Measurements from ENCODE around the gene IGSF3. TPM values are rescaled to one million over a fixed set of nuclear protein-coding genes. Genes with fewer than 3 reads are reported as not detected.
"Not testable (repeated sequence)": the region's sequence is repeated elsewhere in the genome, so short reads cannot be mapped to it uniquely, and the experiment has no call there.

The IGSF3 gene
- total RNA-seq, 2 experiments from 2014 or later = 3.8 to 4.1 TPM

DNA sequence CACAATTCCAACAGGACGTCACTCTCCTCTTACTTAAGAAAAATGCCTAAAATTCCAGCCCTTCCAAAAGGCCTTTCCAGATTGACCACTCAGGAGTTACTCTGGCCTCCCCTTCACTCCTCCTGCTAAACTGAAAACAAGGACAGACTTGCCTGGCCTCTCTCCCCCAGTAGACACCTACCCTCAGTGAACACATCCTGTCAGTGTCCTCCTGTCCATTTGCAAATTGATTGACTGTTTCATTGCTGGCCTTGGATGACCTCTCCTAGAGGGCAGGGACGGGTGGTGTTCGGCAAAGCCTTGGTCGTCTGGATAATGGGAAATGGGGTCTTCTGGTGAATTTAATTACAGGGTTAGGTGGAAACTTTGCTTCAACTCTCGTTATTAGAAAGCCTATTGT lies 8.9 kb downstream of the IGSF3 start:
- H3K4me1 Mint-ChIP-seq; intact Hi-C loops (cut with DNase I, micrococcal nuclease); ATAC-seq; POLR2A ChIA-PET; CTCF ChIA-PET; DNase-seq; H3K36me3 Mint-ChIP-seq (ENCODE audit: low read depth); H3K4me3 Mint-ChIP-seq; H3K27me3 Mint-ChIP-seq; H3K27ac Mint-ChIP-seq; H3K9me3 Mint-ChIP-seq (ENCODE audit: low read depth): not testable (repeated sequence)

DNA sequence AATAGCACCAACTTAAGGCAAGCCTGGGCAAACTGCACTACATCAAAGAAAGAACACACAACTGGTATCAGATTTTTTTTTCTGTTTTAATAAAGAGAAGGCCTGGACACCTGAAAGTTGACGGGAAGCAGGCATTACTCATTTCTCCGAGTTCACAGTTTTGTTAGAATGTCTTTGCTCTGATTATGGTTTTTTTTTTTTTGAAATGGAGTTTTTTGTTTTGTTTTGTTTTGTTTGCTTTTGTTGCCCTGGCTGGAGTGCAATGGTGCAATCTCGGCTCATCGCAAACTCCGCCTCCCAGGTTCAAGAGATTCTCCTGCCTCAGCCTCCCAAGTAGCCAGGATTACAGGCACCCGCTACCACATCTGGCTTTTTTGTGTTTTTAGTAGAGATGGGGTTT lies 9.7 kb downstream of the IGSF3 start:
- H3K9me3 Mint-ChIP-seq (ENCODE audit: low read depth); H3K27ac Mint-ChIP-seq; H3K27me3 Mint-ChIP-seq; H3K4me1 Mint-ChIP-seq; POLR2A ChIA-PET; CTCF ChIA-PET; H3K4me3 Mint-ChIP-seq; ATAC-seq; H3K36me3 Mint-ChIP-seq (ENCODE audit: low read depth); intact Hi-C loops (cut with DNase I, micrococcal nuclease); DNase-seq: not testable (repeated sequence)

DNA sequence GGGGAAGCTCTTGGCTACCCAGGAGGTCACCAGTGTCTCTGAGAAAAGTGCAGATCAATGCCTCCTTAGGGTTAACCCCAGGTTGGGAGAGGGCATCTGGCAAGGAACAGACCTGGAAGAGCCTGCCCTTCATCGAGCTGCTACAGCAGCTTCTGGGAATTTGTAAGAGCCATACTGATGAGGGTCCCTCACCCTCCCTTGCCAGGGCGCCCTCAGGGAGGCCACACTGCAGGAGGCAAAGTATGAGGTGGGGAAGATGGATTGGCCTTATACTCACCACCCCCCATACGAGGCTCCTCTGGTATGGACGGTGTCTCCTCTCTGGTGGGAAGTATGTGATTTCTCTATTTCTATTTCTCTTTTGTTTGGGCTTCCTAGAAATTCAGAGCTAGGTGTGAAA lies 13.2 kb downstream of the IGSF3 start:
- Mint-ChIP-seq H3K4me3 (no peak overlapping the region), H3K27ac (no peak overlapping the region), H3K4me1 (no peaks in the 10 kb centered on the region), H3K9me3 (ENCODE audit: low read depth) (no peaks in the 10 kb centered on the region), H3K36me3 (ENCODE audit: low read depth) (no peaks in the 10 kb centered on the region), H3K27me3 (peaks cover 5% of the 10 kb centered on the region)
- POLR2A ChIA-PET = no interaction called here
- DNase-seq (no peak), ATAC-seq (no peak)
- CTCF ChIA-PET = no interaction called here
- intact Hi-C loops (cut with DNase I, micrococcal nuclease) = no loop called here

GRCh38 chr1:116652598-116652997 lies 14.9 kb downstream of the IGSF3 start:
- ATAC-seq; H3K27ac Mint-ChIP-seq; H3K4me1 Mint-ChIP-seq; H3K9me3 Mint-ChIP-seq (ENCODE audit: low read depth); H3K27me3 Mint-ChIP-seq; POLR2A ChIA-PET; H3K36me3 Mint-ChIP-seq (ENCODE audit: low read depth); H3K4me3 Mint-ChIP-seq; intact Hi-C loops (cut with DNase I, micrococcal nuclease); DNase-seq: not testable (repeated sequence)
- CTCF ChIA-PET = interaction anchor here (0.9 kb wide), 1 partner anchor 19 kb away, joined by 3 read pairs; no protein-coding TSS in a partner anchor

DNA sequence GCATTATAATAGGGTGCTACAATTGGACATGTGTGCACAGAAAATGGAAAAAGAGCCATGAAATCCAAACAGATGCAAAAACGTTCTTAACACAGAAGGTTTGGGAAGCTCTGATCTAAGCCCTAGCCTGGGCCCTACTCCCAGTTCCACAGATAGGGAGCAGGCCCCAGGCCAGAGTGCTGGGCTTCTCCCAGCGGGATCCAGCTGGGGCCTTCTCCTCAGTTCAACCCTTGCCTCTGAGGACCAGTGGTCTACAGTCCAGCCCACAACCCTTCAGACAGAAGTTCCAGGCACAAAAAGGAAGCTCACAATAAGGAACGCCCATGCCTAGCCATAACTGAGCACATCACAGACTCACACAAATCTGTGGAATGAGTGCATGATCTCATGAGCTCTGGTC lies 16.8 kb downstream of the IGSF3 start:
- H3K36me3 Mint-ChIP-seq (ENCODE audit: low read depth); intact Hi-C loops (cut with DNase I, micrococcal nuclease); ATAC-seq; H3K27me3 Mint-ChIP-seq; H3K4me3 Mint-ChIP-seq; H3K4me1 Mint-ChIP-seq; POLR2A ChIA-PET; H3K27ac Mint-ChIP-seq; DNase-seq; H3K9me3 Mint-ChIP-seq (ENCODE audit: low read depth): not testable (repeated sequence)
- CTCF ChIA-PET = interaction anchor here (1.8 kb wide), 1 partner anchor 10 kb away, joined by 4 read pairs; no protein-coding TSS in a partner anchor

- H3K27ac Mint-ChIP-seq; H3K9me3 Mint-ChIP-seq (ENCODE audit: low read depth); intact Hi-C loops (cut with DNase I, micrococcal nuclease); POLR2A ChIA-PET; CTCF ChIA-PET; H3K36me3 Mint-ChIP-seq (ENCODE audit: low read depth); H3K27me3 Mint-ChIP-seq; ATAC-seq; DNase-seq; H3K4me1 Mint-ChIP-seq; H3K4me3 Mint-ChIP-seq: not testable (repeated sequence)
Observed at GRCh38 chr1:116649041-116649440, 18.5 kb downstream of the IGSF3 start.

DNA sequence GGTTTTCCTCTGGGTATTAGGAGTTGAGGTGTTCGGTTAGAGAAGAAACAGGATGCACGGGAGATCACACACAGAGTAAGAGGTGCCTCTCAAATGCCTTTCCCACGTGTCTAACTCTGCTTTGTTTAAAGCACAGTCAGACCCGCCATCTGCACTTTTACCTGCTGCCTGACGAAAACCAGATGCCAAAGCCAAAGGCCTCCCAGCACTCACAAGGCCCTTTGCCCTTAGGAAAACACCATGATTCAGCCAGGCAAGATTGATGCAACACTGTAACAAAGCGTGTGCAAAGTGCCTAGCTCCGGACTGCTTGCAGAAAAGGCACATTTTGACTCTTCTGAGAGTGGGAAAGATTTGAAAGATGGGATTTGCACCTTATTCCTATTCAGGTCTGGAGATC lies 19.2 kb downstream of the IGSF3 start:
- POLR2A ChIA-PET; H3K27ac Mint-ChIP-seq; H3K4me3 Mint-ChIP-seq; H3K27me3 Mint-ChIP-seq; ATAC-seq; H3K4me1 Mint-ChIP-seq; CTCF ChIA-PET; H3K9me3 Mint-ChIP-seq (ENCODE audit: low read depth); intact Hi-C loops (cut with DNase I, micrococcal nuclease); DNase-seq; H3K36me3 Mint-ChIP-seq (ENCODE audit: low read depth): not testable (repeated sequence)

- CTCF ChIA-PET; H3K27me3 Mint-ChIP-seq; DNase-seq; H3K4me1 Mint-ChIP-seq; POLR2A ChIA-PET; ATAC-seq; H3K27ac Mint-ChIP-seq; H3K36me3 Mint-ChIP-seq (ENCODE audit: low read depth); H3K4me3 Mint-ChIP-seq; H3K9me3 Mint-ChIP-seq (ENCODE audit: low read depth); intact Hi-C loops (cut with DNase I, micrococcal nuclease): not testable (repeated sequence)
Observed at GRCh38 chr1:116647186-116647585, 20.3 kb downstream of the IGSF3 start.

DNA sequence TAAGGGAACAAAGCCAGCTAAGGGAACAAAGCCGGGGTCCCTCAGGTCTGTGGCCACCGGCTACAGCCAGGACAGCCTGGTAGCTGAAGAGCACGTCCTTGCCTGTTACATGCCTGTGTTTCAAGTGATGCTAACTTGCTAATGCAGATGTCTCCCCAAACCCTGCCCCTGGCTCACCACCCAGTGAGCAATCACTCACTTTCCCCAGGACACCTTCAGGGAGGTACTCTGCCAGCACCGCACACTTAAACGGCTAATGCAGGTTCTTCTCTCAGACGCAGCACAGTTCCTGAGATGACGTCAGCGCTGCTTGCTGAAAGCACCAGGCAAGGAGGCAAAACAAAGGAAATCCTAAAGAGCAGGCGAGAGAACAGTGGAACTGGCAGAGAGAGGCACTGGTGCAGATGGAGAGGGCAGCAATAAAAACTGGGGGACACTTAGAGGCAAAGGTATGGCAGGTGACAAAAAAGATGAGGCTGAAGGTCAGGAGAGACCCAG lies 20.8 kb downstream of the IGSF3 start:
- CTCF ChIA-PET; POLR2A ChIA-PET; ATAC-seq; H3K4me3 Mint-ChIP-seq; H3K36me3 Mint-ChIP-seq (ENCODE audit: low read depth); H3K27me3 Mint-ChIP-seq; intact Hi-C loops (cut with DNase I, micrococcal nuclease); H3K9me3 Mint-ChIP-seq (ENCODE audit: low read depth); H3K27ac Mint-ChIP-seq; H3K4me1 Mint-ChIP-seq: not testable (repeated sequence)
- peak; percentile 34 for DNase-seq

GRCh38 chr1:116645802-116646672 lies 21.5 kb downstream of the IGSF3 start:
- POLR2A ChIA-PET; H3K4me1 Mint-ChIP-seq; H3K9me3 Mint-ChIP-seq (ENCODE audit: low read depth); H3K27ac Mint-ChIP-seq; H3K27me3 Mint-ChIP-seq; intact Hi-C loops (cut with DNase I, micrococcal nuclease); H3K36me3 Mint-ChIP-seq (ENCODE audit: low read depth); H3K4me3 Mint-ChIP-seq; CTCF ChIA-PET; DNase-seq; ATAC-seq: not testable (repeated sequence)

- H3K4me1 Mint-ChIP-seq; ATAC-seq; POLR2A ChIA-PET; H3K4me3 Mint-ChIP-seq; intact Hi-C loops (cut with DNase I, micrococcal nuclease); DNase-seq; H3K36me3 Mint-ChIP-seq (ENCODE audit: low read depth); CTCF ChIA-PET; H3K9me3 Mint-ChIP-seq (ENCODE audit: low read depth); H3K27me3 Mint-ChIP-seq; H3K27ac Mint-ChIP-seq: not testable (repeated sequence)
Observed at GRCh38 chr1:116644993-116645392, 22.5 kb downstream of the IGSF3 start.

DNA sequence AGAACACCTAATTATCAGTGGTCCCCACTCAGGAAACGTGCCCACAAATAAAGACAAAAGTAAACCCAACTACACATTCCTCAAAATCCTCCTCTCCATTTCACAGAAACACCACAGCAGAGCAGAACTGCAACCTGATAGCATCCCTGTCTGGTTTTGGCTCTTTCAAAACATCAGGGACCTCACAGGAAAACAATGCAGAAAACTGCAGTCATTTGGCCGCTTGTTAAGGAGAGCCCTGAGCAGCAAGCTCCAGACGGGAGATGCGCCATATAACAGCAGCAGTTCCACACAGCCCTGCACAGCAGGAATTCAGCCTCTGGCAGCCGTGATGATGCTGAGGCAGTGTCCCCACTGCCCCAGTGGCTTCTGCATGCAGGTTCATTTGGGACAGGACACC lies 23.4 kb downstream of the IGSF3 start:
- H3K27ac Mint-ChIP-seq; CTCF ChIA-PET; H3K9me3 Mint-ChIP-seq (ENCODE audit: low read depth); H3K4me1 Mint-ChIP-seq; intact Hi-C loops (cut with DNase I, micrococcal nuclease); POLR2A ChIA-PET; H3K4me3 Mint-ChIP-seq; DNase-seq; ATAC-seq; H3K27me3 Mint-ChIP-seq; H3K36me3 Mint-ChIP-seq (ENCODE audit: low read depth): not testable (repeated sequence)
